Chondrocyte (in vitro differentiated cells): Measurements from ENCODE around the gene GCNT4. TPM values are rescaled to one million over a fixed set of nuclear protein-coding genes. Genes with fewer than 3 reads are reported as not detected.

ENCODE experiments used
- total RNA-seq: library from RNA; stranded (reverse); gene quantifications from 3 replicates; pipeline ENCODE4 v1.2.1, GENCODE V29; 2021

GCNT4 gene
- total RNA-seq, 1 donor from 2014 or later: 2.6 TPM

Other genes starting within 250 kb of the GCNT4 start
- 5.9 to 8.8 TPM (median 7.9 TPM) in 3 replicates for gene FAM169A, start 186.2 kb downstream of the GCNT4 start, total RNA-seq
- 0.10 to 0.24 TPM (median 0.18 TPM) in 3 replicates for gene ANKRD31, start 184.3 kb upstream of the GCNT4 start, total RNA-seq